ENCODE measurements around the gene P2RY8. TPM values are rescaled to one million over a fixed set of nuclear protein-coding genes. Genes with fewer than 3 reads are reported as not detected.

Gene P2RY8
- total and polyA plus RNA-seq, 2 of the 4 experiments (the other 2 are of a cell fraction) = not detected

GRCh38 chrX:1546691-1547251 is 9.8 kb upstream of the P2RY8 start:
- H3K56ac ChIP-seq (ENCODE audit: extremely low read depth, insufficient read depth, low read length) = no peak overlapping the region
- H2BK20ac ChIP-seq (ENCODE audit: low read depth, low read length) = no peak overlapping the region
- H3K9me1 ChIP-seq (ENCODE audit: insufficient read depth, low read length) = no peaks in the 10 kb centered on the region
- H3K79me1 ChIP-seq (ENCODE audit: low read depth in 1 of 2, low read length in 2 of 2) = no peaks in the 10 kb centered on the region
- no peak overlapping the region for H3K9ac ChIP-seq (ENCODE audit: low read depth, low read length)
- no TSS peak for BruUV-seq (replicated peaks)
- H2BK5ac ChIP-seq (ENCODE audit: low read depth, low read length, poor library complexity, severe bottlenecking) = no peak overlapping the region
- TF ChIP-seq RAD21 (IDR thresholded peaks at IDR 0.05; ENCODE audit: low read length) (no peak), CTCF (conservative IDR thresholded peaks at IDR 0.05; ENCODE audit: low read depth, low read length) (no peak), RFX5 (IDR thresholded peaks at IDR 0.05; ENCODE audit: low read depth, low read length) (no peak), MAFK (IDR thresholded peaks at IDR 0.05; ENCODE audit: low read depth, low read length) (no peak), ELK1 (IDR thresholded peaks at IDR 0.05; ENCODE audit: borderline replicate concordance, low read depth, low read length) (no peak), FOS (IDR thresholded peaks at IDR 0.05; ENCODE audit: low read depth, low read length) (no peak), MXI1 (IDR thresholded peaks at IDR 0.05; ENCODE audit: borderline replicate concordance, low read depth, low read length) (no peak)
- no peak overlapping the region for H4K91ac ChIP-seq (ENCODE audit: insufficient read depth, low read depth, low read length)
- ChIA-PET POLR2A (ENCODE audit: unreplicated experiment) (no interaction called here), CTCF (no interaction called here)
- no peak overlapping the region for H4K8ac ChIP-seq (ENCODE audit: low read depth in 2 of 2, low read length in 2 of 2)
- in situ Hi-C loops (cut with MboI; ENCODE audit: low sequenced_read_pairs) = no loop called here
- no peaks in the 10 kb centered on the region for H4K20me1 ChIP-seq (ENCODE audit: insufficient read depth, low read length)
- H2AK5ac ChIP-seq (ENCODE audit: low read depth, low read length) = no peak overlapping the region
- no peaks in the 10 kb centered on the region for H3K4me1 ChIP-seq (ENCODE audit: control insufficient read depth, insufficient read depth, low read length)
- no peak overlapping the region for H2AFZ ChIP-seq (replicated peaks; ENCODE audit: low read length, poor library complexity)
- H4K5ac ChIP-seq (ENCODE audit: low read depth, low read length) = no peak overlapping the region
- no peak overlapping the region for H3K18ac ChIP-seq (ENCODE audit: low read depth, low read length)
- H3K4me3 ChIP-seq (ENCODE audit: insufficient read depth, low read depth, low read length) = no peak overlapping the region
- DNase-seq = no peak
- H3K27ac ChIP-seq (ENCODE audit: insufficient read depth, low read length) = no peak overlapping the region
- peaks cover 17% of the 10 kb centered on the region for H3K9me3 ChIP-seq (ENCODE audit: control insufficient read depth, insufficient read depth, low read length)
- no peak overlapping the region for H3K4ac ChIP-seq (ENCODE audit: low read depth, low read length)
- dilution Hi-C loops (cut with HindIII; ENCODE audit: low sequenced_read_pairs, unreplicated experiment) = no loop called here
- H2AK9ac ChIP-seq (replicated peaks; ENCODE audit: low read depth, low read length, poor library complexity) = no peak overlapping the region
- H3K27me3 ChIP-seq (ENCODE audit: control insufficient read depth, insufficient read depth, low read length) = no peaks in the 10 kb centered on the region
- no peak overlapping the region for H2BK15ac ChIP-seq (ENCODE audit: low read depth, low read length)
- intact Hi-C loops (cut with micrococcal nuclease) = no loop called here
- no peak overlapping the region for H3K23ac ChIP-seq (ENCODE audit: low read depth, low read length)
- no peak overlapping the region for H3K4me2 ChIP-seq (ENCODE audit: low read depth, low read length)
- 58% methylated on average over 14 of the region's 18 CpGs; no CpG with 5 or more reads in 1 of the 2 experiments for WGBS, 2 experiments (ENCODE audit: extremely low coverage in 2 of 2, insufficient read length in 1 of 2)
- H2BK120ac ChIP-seq (ENCODE audit: low read depth, low read length) = no peak overlapping the region
- H3K36me3 ChIP-seq (ENCODE audit: control insufficient read depth, insufficient read depth, low read length) = no peaks in the 10 kb centered on the region
- ATAC-seq (ENCODE audit: low read depth) = no peak
- no peak overlapping the region for H3K14ac ChIP-seq (replicated peaks; ENCODE audit: low read depth, low read length)
